Measurements from ENCODE around the gene PCSK9. TPM values are rescaled to one million over a fixed set of nuclear protein-coding genes. Genes with fewer than 3 reads are reported as not detected.

PCSK9 gene
- total RNA-seq, 1 experiment from 2014 or later: 0.26 TPM

- no peaks in the 10 kb centered on the region for H3K9me3 ChIP-seq (ENCODE audit: control insufficient read depth, insufficient read depth, low read depth, low read length)
- ChIA-PET POLR2A (no interaction called here), CTCF (no interaction called here)
- no peaks in the 10 kb centered on the region for H3K27me3 ChIP-seq (ENCODE audit: control insufficient read depth, insufficient read depth, low read length)
- H3K27ac ChIP-seq (ENCODE audit: low read length): no peak overlapping the region
- intact Hi-C loops (cut with micrococcal nuclease; ENCODE audit: unreplicated experiment): no loop called here
- no peaks in the 10 kb centered on the region for H3K36me3 ChIP-seq (ENCODE audit: control insufficient read depth, insufficient read depth, low read length)
- no peak overlapping the region for H3K4me3 ChIP-seq (ENCODE audit: low read depth in 2 of 2, low read length in 2 of 2)
- ATAC-seq (peak; percentile 56; the same call in 1 of the 2 replicates), DNase-seq (ENCODE audit: low read depth, low spot score) (no peak)
- TF ChIP-seq REST (IDR thresholded peaks at IDR 0.05; ENCODE audit: insufficient read depth in 1 of 2, low read depth in 2 of 2, low read length in 1 of 2): no peak
- no peak for TF ChIP-seq POLR2AphosphoS5 (IDR thresholded peaks at IDR 0.05; ENCODE audit: low read depth, low read length)
- no peak for TF ChIP-seq CTCF (IDR thresholded peaks at IDR 0.05)
- no peak for TF ChIP-seq SIN3A (IDR thresholded peaks at IDR 0.05; ENCODE audit: borderline replicate concordance, insufficient read depth, low read depth, low read length)
- TF ChIP-seq TCF7L2 (IDR thresholded peaks at IDR 0.05; ENCODE audit: low read depth, low read length): no peak
- H3K4me1 ChIP-seq (ENCODE audit: control insufficient read depth, insufficient read depth, low read length): no peaks in the 10 kb centered on the region
- in situ Hi-C loops (cut with HindIII; ENCODE audit: low pct_unique_long_range_greater_than_20kb, low sequenced_read_pairs): no loop called here
- no TSS peak for BruUV-seq (replicated peaks)
Observed at GRCh38 chr1:55005351-55006140, 33.8 kb upstream of the PCSK9 start.

GRCh38 chr1:55006931-55007330 is 32.4 kb upstream of the PCSK9 start:
- DNase-seq (ENCODE audit: low read depth, low spot score): no peak
- CTCF ChIA-PET: no interaction called here
- no peak for ATAC-seq
- POLR2A ChIA-PET: no interaction called here
- Histone ChIP-seq H3K9me3 (ENCODE audit: control insufficient read depth, insufficient read depth, low read depth, low read length) (no peaks in the 10 kb centered on the region), H3K4me1 (ENCODE audit: control insufficient read depth, insufficient read depth, low read length) (no peaks in the 10 kb centered on the region), H3K27ac (ENCODE audit: low read length) (no peak overlapping the region), H3K4me3 (ENCODE audit: low read depth in 2 of 2, low read length in 2 of 2) (no peak overlapping the region), H3K36me3 (ENCODE audit: control insufficient read depth, insufficient read depth, low read length) (no peaks in the 10 kb centered on the region), H3K27me3 (ENCODE audit: control insufficient read depth, insufficient read depth, low read length) (no peaks in the 10 kb centered on the region)
- intact Hi-C loops (cut with micrococcal nuclease; ENCODE audit: unreplicated experiment) (no loop called here), in situ Hi-C loops (cut with HindIII; ENCODE audit: low pct_unique_long_range_greater_than_20kb, low sequenced_read_pairs) (no loop called here)
- no peak for TF ChIP-seq REST (IDR thresholded peaks at IDR 0.05; ENCODE audit: insufficient read depth in 1 of 2, low read depth in 2 of 2, low read length in 1 of 2)
- no TSS peak for BruUV-seq (replicated peaks)

All from Panc1 (cell line).